Astrocyte (in vitro differentiated cells and primary cell): ENCODE data around the gene COQ10A. TPM values are rescaled to one million over a fixed set of nuclear protein-coding genes. Genes with fewer than 3 reads are reported as not detected.

Experiments
- DNase-seq: peaks from one replicate; pipeline ENCODE4 v3.0.0-alpha.2; 2010; ENCODE audit warnings: low read depth
- FAIRE-seq: peaks from 2 replicates; lab custom pipeline; 2011; peaks lifted over from hg19 to GRCh38; lab: Jason Lieb, UNC
- H2AFZ ChIP-seq: 2 replicates; pipeline ENCODE4 v1.6.0; 2012; ENCODE audit warnings: low read depth, low read length, inconsistent platforms
- H3K27ac ChIP-seq: 2 replicates; pipeline ENCODE4 v1.5.1; 2011; ENCODE audit warnings: low read depth, low read length, inconsistent platforms
- H3K27me3 ChIP-seq: 2 replicates; pipeline ENCODE4 v1.6.0; 2011; ENCODE audit warnings: low read length, inconsistent platforms; ENCODE audit not compliant: insufficient read depth
- H3K36me3 ChIP-seq: 2 replicates; pipeline ENCODE4 v1.5.1; 2011; ENCODE audit warnings: low read length, inconsistent platforms; ENCODE audit not compliant: insufficient read depth
- H3K4me1 ChIP-seq: 2 replicates; pipeline ENCODE4 v1.5.1; 2011; ENCODE audit warnings: low read length, inconsistent platforms; ENCODE audit not compliant: insufficient read depth
- H3K4me2 ChIP-seq: 2 replicates; pipeline ENCODE4 v1.6.0; 2012; ENCODE audit warnings: low read length, inconsistent platforms
- H3K4me3 ChIP-seq: 2 replicates; pipeline ENCODE4 v1.5.1; 2011; ENCODE audit warnings: low read depth, mild to moderate bottlenecking, low read length, inconsistent platforms; ENCODE audit not compliant: insufficient read depth
- H3K79me2 ChIP-seq: 2 replicates; pipeline ENCODE4 v1.6.0; 2012; ENCODE audit warnings: mild to moderate bottlenecking, low read length, inconsistent platforms; ENCODE audit not compliant: insufficient read depth
- H3K9ac ChIP-seq: 2 replicates; pipeline ENCODE4 v1.6.0; 2012; ENCODE audit warnings: mild to moderate bottlenecking, low read length, inconsistent platforms
- H3K9me3 ChIP-seq: 2 replicates; pipeline ENCODE4 v1.5.1; 2012; ENCODE audit warnings: low read depth, mild to moderate bottlenecking, low read length, inconsistent platforms; ENCODE audit not compliant: insufficient read depth
- H4K20me1 ChIP-seq: 2 replicates; pipeline ENCODE4 v1.6.0; 2012; ENCODE audit warnings: low read length, inconsistent platforms; ENCODE audit not compliant: insufficient read depth
- H3K27ac Mint-ChIP-seq: one replicate; pipeline ENCODE4 v1.8.0; 2021; ENCODE audit warnings: mild to moderate bottlenecking, mixed read lengths; ENCODE audit not compliant: unreplicated experiment
- H3K27me3 Mint-ChIP-seq: one replicate; pipeline ENCODE4 v1.8.0; 2021; ENCODE audit warnings: low read depth, mixed read lengths; ENCODE audit not compliant: unreplicated experiment
- H3K36me3 Mint-ChIP-seq: one replicate; pipeline ENCODE4 v1.8.0; 2021; ENCODE audit warnings: low read depth, mixed read lengths; ENCODE audit not compliant: unreplicated experiment
- H3K4me1 Mint-ChIP-seq: one replicate; pipeline ENCODE4 v1.8.0; 2021; ENCODE audit warnings: low read depth, mixed read lengths; ENCODE audit not compliant: unreplicated experiment
- H3K4me3 Mint-ChIP-seq: one replicate; pipeline ENCODE4 v1.8.0; 2021; ENCODE audit warnings: mild to moderate bottlenecking, moderate library complexity, mixed read lengths; ENCODE audit not compliant: unreplicated experiment
- H3K9me3 Mint-ChIP-seq: one replicate; pipeline ENCODE4 v1.8.0; 2021; ENCODE audit warnings: mild to moderate bottlenecking, mixed read lengths; ENCODE audit not compliant: unreplicated experiment
- EZH2 ChIP-seq: IDR thresholded peaks from 2 replicates; pipeline ENCODE4 v1.6.1; 2012; ENCODE audit warnings: mild to moderate bottlenecking, low read length, inconsistent platforms; ENCODE audit not compliant: insufficient read depth
- total RNA-seq: library from RNA; stranded (reverse); gene quantifications from 2 replicates; pipeline ENCODE4 v1.2.1, GENCODE V29; 2021
- TF ChIP-seq, protein P1 (sequence below): IDR thresholded peaks from 2 replicates; pipeline ENCODE4 v1.5.1; 2011; ENCODE audit warnings: low read depth, mild to moderate bottlenecking, inconsistent platforms, low read length, moderate library complexity; ENCODE audit not compliant: insufficient read depth

Gene COQ10A
- total RNA-seq, 1 donor from 2014 or later = 9.3 TPM

DNA sequence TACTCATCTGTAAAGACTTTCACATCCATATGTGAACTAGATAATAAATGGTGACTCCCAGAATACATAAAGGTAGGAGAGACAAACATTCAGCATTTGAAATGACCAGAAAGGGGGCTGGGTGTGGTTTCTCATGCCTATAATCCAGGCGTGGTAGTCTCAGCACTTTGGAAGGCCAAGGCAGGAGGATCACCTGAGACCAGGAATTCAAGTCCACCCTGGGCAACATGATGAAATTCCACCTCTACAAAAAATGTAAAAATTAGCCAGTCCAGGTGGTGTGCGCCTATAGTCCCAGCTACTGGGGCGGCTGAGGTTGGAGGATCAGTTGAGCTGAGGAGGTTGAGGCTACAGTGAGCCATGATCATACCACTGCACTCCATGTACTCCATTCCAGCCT lies 37.5 kb downstream of the COQ10A start:
- H3K27me3 Mint-ChIP-seq = no peaks in the 10 kb centered on the region
- no peak overlapping the region for H2AFZ ChIP-seq
- DNase-seq = no peak
- peaks cover 34% of the 10 kb centered on the region for H3K36me3 ChIP-seq
- H3K36me3 Mint-ChIP-seq = peaks cover 10% of the 10 kb centered on the region
- peaks cover 25% of the 10 kb centered on the region for H3K79me2 ChIP-seq
- no peak for FAIRE-seq
- no peak overlapping the region for H3K27ac ChIP-seq
- no peak overlapping the region for H3K4me3 Mint-ChIP-seq
- H3K27ac Mint-ChIP-seq = peak overlapping the region; percentile 47
- peaks cover 2% of the 10 kb centered on the region for H4K20me1 ChIP-seq
- H3K4me3 ChIP-seq = no peak overlapping the region
- no peak overlapping the region for H3K4me2 ChIP-seq
- peaks cover 6% of the 10 kb centered on the region for H3K4me1 Mint-ChIP-seq
- no peaks in the 10 kb centered on the region for H3K27me3 ChIP-seq
- TF ChIP-seq EZH2 = no peak
- TF ChIP-seq, protein P1, sequence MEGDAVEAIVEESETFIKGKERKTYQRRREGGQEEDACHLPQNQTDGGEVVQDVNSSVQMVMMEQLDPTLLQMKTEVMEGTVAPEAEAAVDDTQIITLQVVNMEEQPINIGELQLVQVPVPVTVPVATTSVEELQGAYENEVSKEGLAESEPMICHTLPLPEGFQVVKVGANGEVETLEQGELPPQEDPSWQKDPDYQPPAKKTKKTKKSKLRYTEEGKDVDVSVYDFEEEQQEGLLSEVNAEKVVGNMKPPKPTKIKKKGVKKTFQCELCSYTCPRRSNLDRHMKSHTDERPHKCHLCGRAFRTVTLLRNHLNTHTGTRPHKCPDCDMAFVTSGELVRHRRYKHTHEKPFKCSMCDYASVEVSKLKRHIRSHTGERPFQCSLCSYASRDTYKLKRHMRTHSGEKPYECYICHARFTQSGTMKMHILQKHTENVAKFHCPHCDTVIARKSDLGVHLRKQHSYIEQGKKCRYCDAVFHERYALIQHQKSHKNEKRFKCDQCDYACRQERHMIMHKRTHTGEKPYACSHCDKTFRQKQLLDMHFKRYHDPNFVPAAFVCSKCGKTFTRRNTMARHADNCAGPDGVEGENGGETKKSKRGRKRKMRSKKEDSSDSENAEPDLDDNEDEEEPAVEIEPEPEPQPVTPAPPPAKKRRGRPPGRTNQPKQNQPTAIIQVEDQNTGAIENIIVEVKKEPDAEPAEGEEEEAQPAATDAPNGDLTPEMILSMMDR = no peak
- no peaks in the 10 kb centered on the region for H3K9me3 Mint-ChIP-seq
- no peak overlapping the region for H3K9ac ChIP-seq
- H3K9me3 ChIP-seq = no peaks in the 10 kb centered on the region
- peaks cover 9% of the 10 kb centered on the region for H3K4me1 ChIP-seq

DNA sequence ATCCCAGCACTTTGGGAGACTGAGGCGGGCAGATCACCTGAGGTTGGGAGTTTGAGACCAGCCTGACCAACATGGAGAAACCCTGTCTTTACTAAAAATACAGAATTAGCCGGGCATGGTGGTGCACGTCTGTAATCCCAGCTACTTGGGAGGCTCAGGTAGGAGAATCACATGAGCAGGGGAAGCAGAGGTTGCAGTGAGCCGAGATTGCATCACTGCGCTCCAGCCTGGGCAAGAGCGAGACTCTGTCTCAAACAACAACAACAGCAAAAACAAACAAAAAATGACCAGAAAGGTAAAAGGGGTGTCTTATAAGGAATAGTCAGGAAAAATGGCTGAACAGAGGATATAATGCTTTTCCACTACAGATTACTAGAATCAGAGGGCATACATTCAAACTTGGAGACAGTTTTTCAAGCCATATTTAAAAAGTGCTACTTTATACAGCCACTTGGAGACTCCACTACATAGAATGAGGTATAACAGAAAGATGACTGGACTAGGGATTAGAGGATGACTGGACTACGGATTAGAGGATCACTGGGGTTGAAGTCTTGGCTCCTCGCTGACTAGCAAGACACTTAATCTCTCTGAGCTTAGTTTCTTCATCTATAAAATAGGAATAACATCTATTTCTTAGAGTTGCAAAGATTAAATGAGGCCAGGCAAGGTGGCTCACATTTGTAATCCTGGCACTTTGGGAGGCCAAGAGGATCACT lies 38.3 kb downstream of the COQ10A start:
- H2AFZ ChIP-seq = no peak overlapping the region
- FAIRE-seq (no peak), DNase-seq (no peak)
- no peak overlapping the region for H3K27ac Mint-ChIP-seq
- peaks cover 6% of the 10 kb centered on the region for H3K4me1 Mint-ChIP-seq
- no peaks in the 10 kb centered on the region for H3K27me3 ChIP-seq
- peaks cover 36% of the 10 kb centered on the region for H3K36me3 ChIP-seq
- H3K4me3 Mint-ChIP-seq = no peak overlapping the region
- H3K9me3 Mint-ChIP-seq = no peaks in the 10 kb centered on the region
- H3K36me3 Mint-ChIP-seq = peaks cover 12% of the 10 kb centered on the region
- H3K79me2 ChIP-seq = peaks cover 19% of the 10 kb centered on the region
- H3K9me3 ChIP-seq = no peaks in the 10 kb centered on the region
- no peak overlapping the region for H3K27ac ChIP-seq
- H3K4me1 ChIP-seq = peaks cover 8% of the 10 kb centered on the region
- no peak for TF ChIP-seq EZH2
- TF ChIP-seq, protein P1 = no peak
- H3K27me3 Mint-ChIP-seq = no peaks in the 10 kb centered on the region
- H3K9ac ChIP-seq = no peak overlapping the region
- H4K20me1 ChIP-seq = no peaks in the 10 kb centered on the region
- H3K4me2 ChIP-seq = no peak overlapping the region
- no peak overlapping the region for H3K4me3 ChIP-seq
